Esophagus muscularis mucosa (tissue), 4 donors: ENCODE measurements around the gene XPO1.

Experiments
- EP300 ChIP-seq: sonication (generic); formaldehyde crosslinking; IDR thresholded peaks from one replicate; pipeline ENCODE4 v1.6.1; 2017; ENCODE audit warnings: antibody characterized with exemption
- POLR2A ChIP-seq: fragments of 450-650 bp; IDR thresholded peaks from one replicate; pipeline ENCODE4 v1.6.1; 2017; ENCODE audit warnings: antibody characterized with exemption, moderate library complexity, mild to moderate bottlenecking, low read depth
- TF ChIP-seq, protein P1 (sequence below), 3 experiments: fragments of 200-600 bp in 2 of 3; fragments of 450-650 bp in 1 of 3; sonication (generic) in 2 of 3; IDR thresholded peaks; one replicate each; pipeline ENCODE4 v1.5.1; 2017 to 2019; ENCODE audit warnings: antibody characterized with exemption in 3 of 3, mild to moderate bottlenecking in 2 of 3, moderate library complexity in 1 of 3

DNA sequence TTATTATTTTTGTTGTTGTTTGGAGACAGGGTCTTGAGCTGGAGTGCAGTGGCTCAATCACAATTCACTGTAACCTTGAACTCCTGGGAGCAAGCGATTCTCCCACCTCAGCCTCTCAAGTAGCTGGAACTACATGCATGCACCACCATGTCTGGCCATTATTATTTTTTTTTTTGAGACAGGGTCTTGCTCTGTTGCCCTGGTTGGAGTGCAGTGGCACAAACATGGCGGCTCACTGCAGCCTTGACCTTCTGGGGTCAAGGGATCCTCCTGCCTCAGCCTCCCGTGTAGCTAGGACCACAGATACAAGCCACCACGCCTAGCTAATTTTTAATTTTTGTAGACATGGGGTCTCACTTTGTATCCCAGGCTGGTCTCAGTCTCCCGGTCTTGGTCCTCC, 20.0 kb upstream of the XPO1 start:
- TF ChIP-seq, protein P1, sequence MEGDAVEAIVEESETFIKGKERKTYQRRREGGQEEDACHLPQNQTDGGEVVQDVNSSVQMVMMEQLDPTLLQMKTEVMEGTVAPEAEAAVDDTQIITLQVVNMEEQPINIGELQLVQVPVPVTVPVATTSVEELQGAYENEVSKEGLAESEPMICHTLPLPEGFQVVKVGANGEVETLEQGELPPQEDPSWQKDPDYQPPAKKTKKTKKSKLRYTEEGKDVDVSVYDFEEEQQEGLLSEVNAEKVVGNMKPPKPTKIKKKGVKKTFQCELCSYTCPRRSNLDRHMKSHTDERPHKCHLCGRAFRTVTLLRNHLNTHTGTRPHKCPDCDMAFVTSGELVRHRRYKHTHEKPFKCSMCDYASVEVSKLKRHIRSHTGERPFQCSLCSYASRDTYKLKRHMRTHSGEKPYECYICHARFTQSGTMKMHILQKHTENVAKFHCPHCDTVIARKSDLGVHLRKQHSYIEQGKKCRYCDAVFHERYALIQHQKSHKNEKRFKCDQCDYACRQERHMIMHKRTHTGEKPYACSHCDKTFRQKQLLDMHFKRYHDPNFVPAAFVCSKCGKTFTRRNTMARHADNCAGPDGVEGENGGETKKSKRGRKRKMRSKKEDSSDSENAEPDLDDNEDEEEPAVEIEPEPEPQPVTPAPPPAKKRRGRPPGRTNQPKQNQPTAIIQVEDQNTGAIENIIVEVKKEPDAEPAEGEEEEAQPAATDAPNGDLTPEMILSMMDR (IDR thresholded peaks at IDR 0.05): no peak
- TF ChIP-seq POLR2A: no peak
- TF ChIP-seq EP300: no peak
